GM13976 (cell line): Measurements from ENCODE around the gene PDS5A.
"Not testable (repeated sequence)": the region's sequence is repeated elsewhere in the genome, so short reads cannot be mapped to it uniquely, and the experiment has no call there.

Source experiments
- DNase-seq: peaks from one replicate; pipeline ENCODE4 v3.0.0; 2012; ENCODE audit warnings: low spot score
- CTCF ChIP-seq: IDR thresholded peaks from 2 replicates; pipeline ENCODE4 v1.5.1; 2012; ENCODE audit warnings: borderline replicate concordance, mild to moderate bottlenecking; ENCODE audit not compliant: insufficient read depth; ENCODE audit errors: extremely low read depth, missing control alignments, control extremely low read depth
- in situ Hi-C: fragments of 300-500 bp; cut with MboI; formaldehyde crosslinking; loops from one replicate; pipeline ENCODE4 v1.12.0; 2022; ENCODE audit warnings: low sequenced_read_pairs, mixed read lengths, inconsistent platforms; ENCODE audit not compliant: unreplicated experiment

Gene PDS5A

GRCh38 chr4:39840027-39840426, 137.7 kb downstream of the PDS5A start:
- in situ Hi-C loops: no loop called here
- no peak for DNase-seq
- no peak for TF ChIP-seq CTCF

GRCh38 chr4:39838431-39838830, 139.3 kb downstream of the PDS5A start:
- in situ Hi-C loops: not testable (repeated sequence)

GRCh38 chr4:39834269-39834668, 143.4 kb downstream of the PDS5A start:
- TF ChIP-seq CTCF: no peak
- in situ Hi-C loops: no loop called here

More at GRCh38 chr4:39838431-39838830, 139.3 kb downstream of the PDS5A start:
- not testable (repeated sequence) for DNase-seq

GRCh38 chr4:39825741-39826231, 151.9 kb downstream of the PDS5A start:
- no peak for DNase-seq
- in situ Hi-C loops: no loop called here
- TF ChIP-seq CTCF: no peak

More at GRCh38 chr4:39834269-39834668, 143.4 kb downstream of the PDS5A start:
- no peak for DNase-seq

- in situ Hi-C loops: no loop called here
- no peak for TF ChIP-seq CTCF
- DNase-seq: no peak
Observed at GRCh38 chr4:39825090-39825489, 152.6 kb downstream of the PDS5A start.

GRCh38 chr4:39823191-39823590, 154.5 kb downstream of the PDS5A start:
- in situ Hi-C loops: no loop called here
- DNase-seq: no peak
- TF ChIP-seq CTCF: no peak

- TF ChIP-seq CTCF: no peak
- DNase-seq: no peak
- in situ Hi-C loops: no loop called here
Observed at GRCh38 chr4:39822662-39823061, 155.0 kb downstream of the PDS5A start.

GRCh38 chr4:39821951-39822350, 155.8 kb downstream of the PDS5A start:
- no peak for TF ChIP-seq CTCF
- in situ Hi-C loops: no loop called here
- no peak for DNase-seq
